ENCODE data around the gene ATXN7L1. TPM values are rescaled to one million over a fixed set of nuclear protein-coding genes. Genes with fewer than 3 reads are reported as not detected.

ATXN7L1 gene
- total and polyA plus RNA-seq, 2 of the 8 experiments (the other 6 are each of a cell fraction or from before 2014, with no cell fraction given), result 14.3 to 34.0 TPM

GRCh38 chr7:105718511-105718925 is 157.9 kb downstream of the ATXN7L1 start:
- DNase-seq (ENCODE audit: low read depth in 1 of 2, low spot score in 2 of 2) (no peak), FAIRE-seq (no peak)
- no peak overlapping the region for H2BK120ac ChIP-seq (replicated peaks; ENCODE audit: low read depth, low read length)
- no peaks in the 10 kb centered on the region for H3K79me2 ChIP-seq (ENCODE audit: control insufficient read depth in 1 of 2, insufficient read depth in 2 of 2, low read length in 2 of 2)
- CTCF ChIA-PET (ENCODE audit: partially characterized antibody), result interaction anchor here (0.6 to 1.0 kb wide), 2 partner anchors 50 to 575 kb away, joined by 3 to 4 read pairs; no protein-coding TSS in a partner anchor
- H3K36me3 ChIP-seq (ENCODE audit: control insufficient read depth in 2 of 4, insufficient read depth in 4 of 4, low read length in 3 of 4), result no peaks in the 10 kb centered on the region; a peak in 1 of 8 replicates
- no peak overlapping the region for H3K23ac ChIP-seq (ENCODE audit: insufficient read length)
- no peaks in the 10 kb centered on the region for H4K20me1 ChIP-seq (replicated peaks in 1 of 2; ENCODE audit: control insufficient read depth in 1 of 2, insufficient read depth in 2 of 2, low read length in 2 of 2)
- H3K56ac ChIP-seq (replicated peaks; ENCODE audit: insufficient read length, low read depth, low read length), result no peak overlapping the region
- H4K91ac ChIP-seq (replicated peaks; ENCODE audit: insufficient read length, low read length), result peak overlapping the region; percentile 32
- no peaks in the 10 kb centered on the region for H3K23me2 ChIP-seq (ENCODE audit: low read depth, low read length)
- H3K79me1 ChIP-seq (ENCODE audit: low read depth, low read length), result no peaks in the 10 kb centered on the region; the same call in 1 of the 2 replicates
- H2AK5ac ChIP-seq (ENCODE audit: low read depth, low read length), result 0 out of 2 replicates have a peak overlapping the region, but pooled peaks have one; percentile 17
- H3K4ac ChIP-seq (replicated peaks; ENCODE audit: insufficient read length, low read depth, low read length), result no peak overlapping the region
- no peak overlapping the region for H3K4me3 ChIP-seq (ENCODE audit: extremely low read depth in 1 of 4, insufficient read depth in 2 of 4, low read depth in 3 of 4, low read length in 4 of 4)
- WGBS, 2 experiments (ENCODE audit: extremely low coverage in 1 of 2, insufficient coverage in 1 of 2, insufficient read length in 1 of 2, insufficient replicate concordance in 2 of 2, low coverage in 1 of 2, low lambda C conversion rate in 2 of 2, missing lambda C conversion rate in 1 of 2), result 81% methylated on average over 4 of the region's 4 CpGs; no CpG with 5 or more reads in 1 of the 2 experiments
- H2BK15ac ChIP-seq (ENCODE audit: low read length), result no peak overlapping the region; the same call in 1 of the 2 replicates
- no peak overlapping the region for H4K5ac ChIP-seq (ENCODE audit: insufficient read length, low read depth, low read length)
- peaks cover 0 to 7% of the 10 kb centered on the region in 2 experiments; a peak in 2 of 4 replicates for H3K9me3 ChIP-seq (ENCODE audit: insufficient read depth in 2 of 2, low read depth in 1 of 2, low read length in 1 of 2)
- H3K27me3 ChIP-seq (replicated peaks in 1 of 4; ENCODE audit: control insufficient read depth in 3 of 4, extremely low read depth in 1 of 4, insufficient read depth in 3 of 4, low read length in 3 of 4), result no peaks in the 10 kb centered on the region
- no peak overlapping the region for H2AFZ ChIP-seq (ENCODE audit: low read length)
- 0 out of 4 replicates have a peak overlapping the region, but pooled peaks of 1 of the 2 experiments have one; percentile 12 for H3K4me2 ChIP-seq (ENCODE audit: insufficient read depth in 1 of 2, low read depth in 2 of 2, low read length in 2 of 2)
- no peak overlapping the region for H3K9ac ChIP-seq (replicated peaks in 1 of 4; ENCODE audit: extremely low read depth in 1 of 4, low read depth in 3 of 4, low read length in 3 of 4)
- H3K27ac ChIP-seq (ENCODE audit: low read depth, low read length), result no peak overlapping the region
- peak overlapping the region; percentile 45; the same call in 1 of the 2 replicates for H2BK5ac ChIP-seq (ENCODE audit: low read depth, low read length)
- no peak overlapping the region for H2BK12ac ChIP-seq (ENCODE audit: low read depth, low read length)
- no peak overlapping the region for H3K14ac ChIP-seq (ENCODE audit: insufficient read length)
- peak overlapping the region; percentile 25; the same call in 1 of the 2 replicates for H3K18ac ChIP-seq (ENCODE audit: extremely low read depth, low read length)
- peaks cover 15 to 21% (median 17%) of the 10 kb centered on the region in 4 experiments for H3K4me1 ChIP-seq (replicated peaks in 1 of 4; ENCODE audit: control insufficient read depth in 3 of 4, insufficient read depth in 4 of 4, low read length in 3 of 4)
- no peak overlapping the region for H4K8ac ChIP-seq (ENCODE audit: extremely low read depth, insufficient read depth, low read length)
- POLR2A ChIA-PET (ENCODE audit: partially characterized antibody), result interaction anchor here (1.1 kb wide), 1 partner anchor 27 kb away, joined by 5 read pairs; no protein-coding TSS in a partner anchor
- no peak overlapping the region for H2BK20ac ChIP-seq (ENCODE audit: low read length)

Data from H1 (cell line).